Stimulated activated CD4-positive, alpha-beta T cell treated with anti-CD3 and anti-CD28 coated beads, TNF-alpha, amount 100 ng/mL, for 24 hours (primary cell): ENCODE results near the gene THADA.
"Not testable (repeated sequence)": the region's sequence is repeated elsewhere in the genome, so short reads cannot be mapped to it uniquely, and the experiment has no call there.

Experiments used
- DNase-seq, 3 experiments: peaks; one replicate each; pipeline ENCODE4 v3.0.0-alpha.2; 2020; ENCODE audit warnings: low read depth in 3 of 3

THADA gene

DNA sequence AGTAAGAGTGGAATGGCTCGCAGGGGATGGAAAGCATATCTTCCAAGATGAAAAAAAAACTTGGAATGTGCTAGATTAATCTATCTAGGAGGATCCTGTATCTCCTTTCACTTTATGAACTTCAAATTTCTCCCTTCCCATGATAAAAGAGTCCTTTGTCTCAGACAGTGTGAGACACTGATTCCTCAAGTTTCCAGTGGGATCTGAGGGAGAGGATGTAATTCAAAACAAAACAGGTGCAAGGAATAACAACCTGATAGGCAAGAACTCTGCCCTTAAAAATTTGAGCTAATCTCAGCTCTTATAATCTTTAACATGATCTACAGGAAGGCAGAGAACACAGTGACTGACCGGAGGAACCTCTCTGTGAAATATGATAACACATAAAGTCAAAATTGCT is 207.5 kb downstream of the THADA start:
- no peak for DNase-seq

DNA sequence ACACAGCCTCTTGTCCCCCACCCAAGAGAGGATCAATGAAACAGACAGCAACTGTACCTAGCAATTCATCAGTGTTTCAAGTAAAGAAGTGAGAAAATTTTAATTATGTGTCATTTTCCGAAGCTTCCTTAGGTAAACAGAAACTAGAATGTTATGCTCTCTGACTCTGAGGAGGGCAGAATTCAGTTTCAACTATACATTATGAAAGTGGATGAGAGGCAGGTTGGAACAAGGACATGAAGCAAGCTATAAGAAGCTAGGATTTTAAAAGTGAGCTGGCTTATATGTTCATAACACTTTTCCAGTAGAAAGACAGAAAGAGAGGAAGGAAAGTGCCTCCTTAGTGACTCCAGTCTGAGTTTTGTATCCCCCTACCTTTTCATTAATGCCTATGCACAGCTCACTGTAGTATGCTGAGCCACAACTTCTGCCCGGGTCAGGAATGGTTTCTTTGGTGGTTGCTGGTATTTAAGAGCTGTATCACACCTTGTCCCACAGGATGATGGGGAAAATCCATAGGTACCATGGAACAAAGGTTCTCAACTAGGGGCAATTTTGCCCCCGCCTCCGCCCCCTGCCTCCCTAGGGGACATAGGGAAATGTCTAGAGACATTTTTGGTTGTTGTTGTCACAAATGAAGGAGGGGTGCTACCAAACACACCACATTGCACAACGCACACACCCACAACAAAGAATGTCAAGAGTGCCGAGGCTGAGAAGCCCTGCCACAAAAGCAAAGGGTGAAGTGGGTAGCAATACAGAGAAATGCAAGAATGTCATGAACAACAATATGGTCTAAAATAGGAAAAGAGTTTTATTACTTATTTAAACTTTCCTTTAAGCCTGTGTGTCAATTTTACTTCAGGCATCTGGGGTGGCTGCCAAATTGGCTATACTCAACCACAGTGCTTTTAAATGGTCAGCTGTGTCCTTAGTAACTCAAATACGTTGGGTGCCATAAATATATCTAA is 208.5 kb downstream of the THADA start:
- no peak for DNase-seq

DNA sequence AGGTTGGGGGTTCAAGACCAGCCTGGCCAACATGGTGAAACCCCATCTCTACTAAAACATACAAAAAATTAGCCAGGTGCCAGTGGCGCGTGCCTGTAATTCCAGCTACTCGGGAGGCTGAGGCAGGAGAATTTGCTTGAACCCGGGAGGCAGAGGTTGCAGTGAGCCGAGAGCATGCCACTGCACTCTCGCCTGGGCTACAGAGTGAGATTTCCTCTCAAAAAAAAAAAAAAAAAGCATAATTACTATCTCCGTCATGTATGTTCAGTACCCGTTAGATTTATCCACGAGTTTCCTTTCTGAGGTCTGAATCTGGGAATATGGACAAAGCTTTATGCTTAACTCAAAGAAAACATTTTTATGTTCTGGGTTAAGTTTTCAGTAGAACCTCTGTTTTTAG is 209.2 kb downstream of the THADA start:
- DNase-seq: not testable (repeated sequence)

DNA sequence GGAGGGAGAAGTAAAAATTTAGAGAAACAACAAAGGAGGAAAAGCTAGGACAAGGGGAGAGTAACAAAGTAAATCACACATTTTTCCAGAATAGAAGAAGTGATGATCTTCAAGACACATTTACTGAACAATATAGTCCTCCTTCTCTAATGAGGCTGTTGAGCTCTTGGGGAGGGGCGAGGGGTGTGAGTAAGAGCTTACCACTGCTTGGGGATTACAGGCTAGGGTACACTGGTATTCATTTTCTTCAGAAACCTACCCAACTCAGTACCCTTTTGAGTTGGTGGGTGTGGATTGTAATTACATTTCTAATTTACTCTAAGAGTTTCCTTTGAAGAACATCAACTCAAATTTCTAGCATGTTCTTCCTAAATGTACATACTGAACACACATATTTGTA is 211.7 kb downstream of the THADA start:
- no peak for DNase-seq

DNA sequence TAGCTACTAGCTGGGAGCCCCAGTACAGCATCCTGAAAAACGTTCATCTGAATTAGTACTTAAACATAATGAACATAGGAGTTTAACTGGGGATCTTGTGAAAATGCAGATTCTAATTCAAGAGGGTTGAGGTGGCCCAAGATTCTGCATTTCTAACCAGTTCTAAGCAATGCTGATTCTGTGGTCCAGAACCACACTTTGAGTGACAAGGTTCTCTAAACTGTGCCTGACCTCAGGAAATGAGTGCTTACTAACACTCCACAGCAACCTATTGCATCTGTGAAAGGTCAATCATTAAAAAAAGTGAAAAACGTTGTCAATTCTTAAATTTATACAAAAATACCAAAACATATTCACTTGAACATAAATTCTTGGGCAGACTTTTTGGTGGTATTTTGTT is 212.3 kb downstream of the THADA start:
- no peak for DNase-seq

DNA sequence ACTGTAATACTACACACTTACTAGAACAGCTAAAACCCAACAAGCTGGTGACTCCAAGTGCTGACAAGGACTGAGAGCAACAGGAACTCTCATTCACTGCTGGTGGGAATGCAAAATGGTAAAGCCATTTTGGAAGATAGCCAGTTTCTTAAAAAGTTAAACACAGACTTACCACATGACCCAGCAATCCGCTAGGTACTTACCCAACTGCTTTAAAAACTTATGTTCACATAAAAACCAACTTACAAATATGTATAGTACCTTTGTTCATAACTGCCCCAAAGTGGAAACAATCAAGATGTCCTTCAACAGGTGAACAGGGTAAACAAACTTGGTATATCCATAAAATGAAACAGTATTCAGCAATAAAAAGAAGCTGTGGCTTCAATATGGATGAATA is 216.3 kb downstream of the THADA start:
- DNase-seq: no peak

DNA sequence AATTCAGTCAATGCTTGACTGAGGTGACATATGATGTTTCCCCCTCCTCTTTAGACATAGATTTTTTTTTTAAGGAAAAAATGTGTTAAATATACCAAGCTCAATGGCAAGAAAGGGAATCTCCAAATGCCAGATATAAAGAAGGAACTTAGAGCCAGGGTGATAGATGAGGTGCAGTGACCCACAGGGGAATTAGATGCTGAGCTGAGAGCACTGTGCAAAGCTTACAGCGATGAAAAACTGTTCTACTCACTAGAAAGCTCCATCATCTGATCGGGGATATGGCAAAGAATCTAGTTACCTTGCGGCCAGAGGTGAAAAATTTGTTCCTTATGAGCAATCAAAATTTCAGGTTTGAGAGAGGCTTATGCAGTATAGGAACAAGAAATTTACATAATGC is 218.5 kb downstream of the THADA start:
- DNase-seq: no peak

DNA sequence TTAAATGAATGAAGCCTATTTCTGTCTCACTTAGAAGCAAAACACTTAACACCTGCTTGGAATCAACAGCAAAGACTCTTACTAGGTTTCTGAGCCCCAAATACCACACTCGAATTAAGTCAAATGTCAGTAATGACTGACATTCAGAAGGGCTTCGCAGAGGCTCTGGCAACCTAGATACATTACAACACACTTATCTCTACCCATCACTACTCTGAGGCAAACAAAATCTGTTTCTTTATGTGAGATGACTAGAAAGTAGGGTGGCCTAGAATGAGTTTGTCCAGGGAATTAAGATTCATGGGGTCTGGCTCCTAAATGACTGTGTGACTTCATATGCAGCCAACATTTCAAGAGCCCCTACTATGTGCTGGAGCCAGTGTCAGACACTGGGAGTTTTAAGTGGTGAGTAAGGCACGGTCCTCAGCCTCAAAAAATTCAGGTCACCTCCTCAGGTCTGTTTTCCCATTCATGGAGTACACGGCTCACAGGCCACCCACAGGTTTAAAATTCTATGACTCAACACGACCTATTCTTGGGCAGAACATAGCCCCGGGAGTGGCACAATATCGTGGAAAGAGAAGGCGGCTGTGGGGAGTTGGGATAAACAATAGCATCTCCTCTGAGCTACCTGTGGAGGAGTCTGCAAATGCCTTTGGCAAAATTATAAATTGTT is 219.2 kb downstream of the THADA start:
- no peak for DNase-seq

DNA sequence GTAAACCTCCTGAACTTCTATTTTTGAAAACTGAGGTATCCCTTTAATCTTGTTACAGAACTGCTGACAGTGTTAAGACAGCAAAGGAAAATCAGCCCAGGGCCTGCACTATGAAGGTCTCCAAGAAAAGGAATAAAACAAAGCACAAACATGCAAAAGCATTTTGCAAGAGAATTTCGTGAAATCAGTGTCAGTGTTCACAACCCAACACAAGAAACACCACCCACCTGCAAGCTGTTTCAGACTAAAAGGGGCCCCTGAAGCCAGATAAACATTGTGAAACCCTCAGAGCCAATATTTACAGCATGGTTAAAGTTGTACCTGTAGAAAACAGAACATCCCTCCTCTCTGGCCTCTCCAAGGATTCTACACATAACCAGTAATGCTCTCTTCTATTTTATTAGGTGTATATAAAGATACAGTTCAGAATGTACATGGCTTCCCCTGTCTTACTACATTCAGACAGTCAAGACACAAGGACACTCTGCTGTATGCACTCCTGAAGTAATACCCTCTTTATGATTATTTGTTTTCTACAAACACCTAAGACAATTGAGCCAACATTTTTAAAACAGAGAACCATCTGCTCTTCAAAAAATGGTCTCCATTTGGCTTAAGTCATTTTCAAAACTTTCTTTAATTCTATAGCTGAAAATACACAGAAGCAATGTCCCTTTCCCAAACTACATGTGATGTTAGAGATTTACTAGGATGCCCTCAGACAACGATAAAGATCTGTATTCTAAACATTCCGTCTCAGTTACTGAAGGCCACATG is 219.9 kb downstream of the THADA start:
- no peak for DNase-seq

DNA sequence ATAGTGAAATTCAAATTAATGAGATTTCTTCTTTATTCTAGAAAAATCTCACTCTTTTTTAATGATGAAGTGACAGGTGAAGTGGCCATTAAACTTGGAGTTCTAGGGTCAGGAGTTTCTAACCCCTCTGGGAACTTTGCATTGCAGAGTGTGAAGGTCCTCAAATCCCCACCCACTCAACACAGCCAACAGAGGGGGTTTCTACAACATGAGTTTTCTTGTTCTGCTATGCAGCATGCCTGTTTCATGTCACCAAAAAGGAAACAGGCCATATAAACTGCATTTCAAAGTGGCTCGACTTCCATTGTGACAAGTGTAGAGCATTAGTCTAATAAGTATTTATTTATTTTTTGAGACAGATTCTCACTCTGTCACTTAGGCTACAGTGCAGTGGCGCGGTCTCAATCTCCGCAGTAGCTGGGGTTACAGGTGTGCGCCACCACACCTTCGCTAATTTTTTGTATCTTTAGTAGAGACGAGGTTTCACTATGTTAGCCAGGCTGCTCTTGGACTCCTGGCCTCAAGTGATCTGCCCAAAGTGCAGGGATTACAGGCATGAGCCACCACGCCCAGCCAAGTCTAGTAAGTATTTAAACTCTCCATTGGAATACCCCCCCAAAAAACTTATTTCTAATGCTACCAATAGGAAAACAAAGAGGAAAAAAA is 223.3 kb downstream of the THADA start:
- DNase-seq: no peak

DNA sequence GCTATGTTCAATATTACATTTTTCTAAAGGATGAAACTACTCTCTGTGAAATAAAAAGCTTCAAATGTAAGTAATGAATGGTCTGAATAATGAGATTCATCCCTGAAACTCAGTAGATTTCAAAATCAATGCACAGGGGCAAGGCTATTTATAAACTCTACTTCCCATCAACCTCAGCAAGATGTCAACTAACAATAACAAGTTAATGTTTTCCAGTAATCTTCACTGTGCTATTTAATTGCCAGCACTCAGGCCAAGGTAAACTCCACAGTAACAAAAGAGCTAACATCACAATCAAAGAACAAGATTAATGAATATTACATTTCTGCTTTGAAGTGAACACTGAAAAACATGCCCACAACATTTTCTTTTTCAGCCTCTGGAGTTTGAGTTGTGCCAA is 225.1 kb downstream of the THADA start:
- DNase-seq: no peak

DNA sequence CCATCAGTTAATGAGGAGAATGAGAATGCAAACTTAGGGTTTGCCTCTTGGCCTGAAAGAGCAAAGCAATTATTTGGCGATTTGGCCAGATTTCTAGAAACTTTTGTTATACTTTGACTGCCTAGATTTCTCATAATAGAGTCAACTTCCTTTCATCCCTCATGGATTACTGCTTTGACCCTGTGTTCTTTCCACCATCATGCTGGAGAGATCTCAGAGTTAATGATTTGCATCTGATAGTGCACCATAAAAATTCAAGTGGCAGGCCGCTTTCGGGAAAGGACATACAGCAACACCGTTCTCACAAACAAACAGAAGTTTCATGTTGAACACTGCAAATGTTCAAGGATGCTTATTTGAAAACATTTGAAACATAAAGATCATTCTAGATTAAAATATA is 225.7 kb downstream of the THADA start:
- DNase-seq: no peak

DNA sequence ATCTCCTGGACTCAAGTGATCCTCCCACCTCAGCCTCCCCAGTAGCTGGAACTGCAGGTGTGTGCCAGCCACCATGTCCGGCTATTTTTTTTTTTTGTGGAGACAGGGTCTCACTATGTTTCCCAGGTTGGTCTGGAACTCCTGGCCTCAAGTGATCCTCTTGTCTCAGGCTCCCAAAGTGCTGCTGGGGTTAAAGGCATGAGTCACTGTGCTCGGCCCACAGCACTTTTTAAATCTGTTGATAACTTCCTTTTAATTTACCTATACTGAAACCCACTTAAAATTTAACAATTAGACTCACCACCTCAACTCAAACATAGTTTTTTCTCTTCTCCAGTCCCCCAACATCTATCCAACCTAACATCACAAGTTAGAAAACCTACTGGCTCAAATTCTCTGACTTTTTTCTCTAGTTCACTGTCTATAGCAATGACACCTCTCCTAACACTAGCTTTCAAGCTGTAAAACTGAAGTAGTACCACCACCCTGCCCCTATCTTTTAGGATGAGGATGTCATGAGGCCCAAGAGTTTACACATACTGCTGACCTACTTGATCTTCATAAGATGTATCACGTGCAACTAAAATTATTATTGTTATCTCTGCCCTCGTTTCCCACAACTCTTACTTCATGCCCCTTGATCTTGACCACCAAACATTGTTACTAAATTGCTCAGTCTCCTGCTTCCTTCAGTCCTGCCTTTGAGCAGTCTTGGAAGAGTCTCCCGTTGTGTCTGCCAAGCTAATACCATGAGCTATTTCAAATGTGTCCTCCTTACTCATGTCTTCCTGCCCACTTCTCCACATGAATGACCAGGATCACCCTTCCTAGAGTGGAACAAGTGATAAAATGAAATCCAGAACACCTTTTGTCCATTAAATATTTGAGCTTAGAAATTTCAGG is 227.1 kb downstream of the THADA start:
- no peak for DNase-seq

DNA sequence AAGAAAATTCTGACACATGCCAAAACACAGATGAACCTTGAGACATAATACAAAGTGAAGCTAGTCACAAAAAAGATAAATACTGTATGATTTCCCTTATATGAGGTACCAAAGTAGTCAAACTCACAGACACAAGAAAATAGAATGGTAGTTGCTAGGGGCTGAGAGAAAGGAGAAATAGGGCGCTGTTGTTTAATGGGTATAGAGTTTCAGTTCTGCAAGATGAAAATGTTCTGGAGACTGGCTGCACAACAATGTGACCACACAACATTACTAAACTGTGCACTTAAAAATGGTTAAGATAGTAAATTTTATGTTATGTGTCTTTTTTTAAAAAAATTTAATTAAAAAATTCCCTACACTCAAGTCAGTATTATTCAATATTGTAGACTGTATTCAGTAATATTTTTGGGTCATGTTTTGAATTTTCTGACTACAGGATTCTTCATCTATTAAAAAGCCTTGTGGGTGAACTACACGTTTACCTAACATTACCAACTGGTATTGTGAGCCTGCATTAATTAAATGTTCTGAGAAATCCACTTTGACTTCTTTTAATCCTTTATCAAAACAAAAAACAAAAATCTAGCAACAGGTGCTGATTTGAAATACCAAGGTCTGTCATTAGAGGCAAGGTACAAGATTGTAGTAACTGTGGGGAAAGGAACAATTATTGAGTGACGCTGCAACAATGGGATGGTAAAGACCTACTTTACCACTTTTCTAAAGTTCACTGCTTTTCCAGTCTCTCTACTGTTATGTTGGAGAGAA is 228.6 kb downstream of the THADA start:
- DNase-seq: no peak

DNA sequence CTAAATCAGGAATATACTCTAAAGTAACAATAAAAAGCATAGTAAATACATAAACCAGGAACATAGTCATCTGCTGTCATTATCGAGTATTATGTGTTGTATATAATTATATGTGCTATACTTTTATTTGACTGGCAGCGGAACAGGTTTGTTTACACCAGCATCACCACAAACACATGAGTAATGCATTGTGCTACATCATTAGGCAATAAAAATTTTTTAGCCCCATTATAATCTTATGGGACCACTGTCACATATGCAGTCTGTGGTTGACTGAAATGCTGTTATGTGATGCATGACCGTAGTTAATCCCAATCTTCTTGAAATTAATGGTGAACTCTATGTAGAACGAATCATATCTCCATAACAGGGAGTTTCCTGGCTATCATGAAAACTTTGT is 232.7 kb downstream of the THADA start:
- DNase-seq: no peak

DNA sequence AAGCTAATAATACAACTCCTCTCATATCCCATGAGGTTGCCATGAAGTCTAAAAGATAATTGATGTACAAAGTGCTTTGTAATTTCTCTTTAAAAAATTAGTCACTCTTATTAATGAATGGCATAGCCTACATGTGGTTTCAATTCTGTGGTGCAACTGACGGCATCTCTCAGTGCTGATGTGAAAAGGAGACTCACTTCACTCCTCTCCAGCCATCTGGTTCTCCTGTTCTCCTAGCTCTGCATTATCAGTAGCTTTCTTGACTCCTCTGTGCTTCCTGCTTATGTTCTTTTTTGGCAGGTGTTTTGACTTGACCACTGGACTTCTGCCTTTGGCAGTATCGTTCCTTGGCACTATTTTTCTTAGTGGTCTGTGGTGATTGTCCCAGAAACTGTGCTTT is 234.6 kb downstream of the THADA start:
- DNase-seq: no peak

DNA sequence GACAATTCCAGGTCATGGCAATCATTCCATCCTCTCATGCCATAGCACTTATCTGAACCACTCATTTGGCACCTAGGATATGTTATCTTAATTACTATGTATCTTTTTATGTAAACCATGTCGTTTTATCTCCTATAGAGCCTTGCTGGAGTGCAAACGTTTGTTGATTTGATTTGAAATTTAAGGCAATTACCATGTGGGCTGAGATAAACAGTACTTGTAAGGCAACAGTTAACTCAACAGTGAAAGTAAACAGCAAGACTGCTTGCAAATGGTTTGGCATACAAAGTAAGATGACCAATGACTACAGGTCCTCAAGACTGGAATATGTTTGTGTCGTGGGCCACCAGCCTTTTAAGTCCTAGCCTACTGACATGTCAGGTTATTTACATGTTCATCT is 235.7 kb downstream of the THADA start:
- no peak for DNase-seq

DNA sequence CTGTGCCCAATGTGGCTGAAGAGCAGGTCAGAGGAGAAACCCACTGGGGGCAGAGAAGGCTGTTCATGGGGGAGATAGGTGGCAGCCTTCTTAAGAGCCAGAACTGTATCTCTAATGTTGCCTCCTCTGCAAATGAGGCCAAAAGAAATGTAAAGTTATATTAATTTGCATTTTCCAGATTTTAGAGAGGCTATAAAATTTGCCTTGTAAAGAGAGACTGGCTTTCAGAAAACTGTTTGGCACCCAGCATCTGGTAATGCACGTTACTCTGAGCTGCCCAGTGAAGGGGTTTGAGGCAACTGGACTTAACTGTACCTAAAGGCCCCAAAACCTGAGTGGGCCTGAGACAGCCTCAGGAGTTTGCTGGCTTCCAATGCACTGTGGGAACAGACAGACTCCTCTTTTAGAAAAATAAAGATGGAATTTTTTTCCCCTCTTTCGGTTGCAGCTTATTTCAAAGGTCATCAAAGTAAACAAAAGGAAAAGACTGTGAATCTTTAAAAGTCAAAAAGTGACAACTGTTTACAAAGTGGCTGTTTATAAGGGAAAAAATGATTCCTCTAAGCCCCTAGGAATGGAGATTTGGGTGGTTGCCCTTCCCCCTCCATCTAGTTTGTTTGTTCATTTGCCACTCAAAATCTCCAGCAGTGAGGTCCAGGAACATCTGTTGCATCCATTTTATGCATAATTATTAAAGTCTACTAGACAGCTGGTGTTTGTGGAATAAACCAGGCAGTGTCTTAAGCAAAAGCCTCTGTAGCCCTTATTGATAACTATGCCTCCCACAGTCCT is 237.2 kb downstream of the THADA start:
- no peak for DNase-seq

DNA sequence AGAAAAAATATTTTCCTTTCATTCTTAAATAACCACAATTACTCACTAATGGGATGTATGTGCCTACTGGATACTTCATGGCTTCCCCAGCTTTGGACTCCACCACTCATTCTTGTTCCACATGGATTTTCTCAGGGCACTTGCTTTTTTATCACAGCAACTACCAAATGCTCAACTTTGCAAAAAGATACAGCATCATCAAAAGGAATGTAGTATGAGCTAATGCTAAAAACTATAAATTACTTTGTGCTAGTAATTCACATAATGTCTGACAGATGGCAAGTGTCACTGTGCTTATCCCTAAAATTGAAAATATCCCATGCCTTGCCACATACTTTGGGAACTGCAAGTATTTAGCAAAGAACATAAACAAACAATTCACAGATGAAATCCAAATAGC is 239.1 kb downstream of the THADA start:
- no peak for DNase-seq
